ENCODE measurements around the gene MOK.
A peak's percentile ranks its signal among the peaks of the same experiment; 100 is the strongest.
"Not testable (repeated sequence)": the region's sequence is repeated elsewhere in the genome, so short reads cannot be mapped to it uniquely, and the experiment has no call there.

The MOK gene

DNA sequence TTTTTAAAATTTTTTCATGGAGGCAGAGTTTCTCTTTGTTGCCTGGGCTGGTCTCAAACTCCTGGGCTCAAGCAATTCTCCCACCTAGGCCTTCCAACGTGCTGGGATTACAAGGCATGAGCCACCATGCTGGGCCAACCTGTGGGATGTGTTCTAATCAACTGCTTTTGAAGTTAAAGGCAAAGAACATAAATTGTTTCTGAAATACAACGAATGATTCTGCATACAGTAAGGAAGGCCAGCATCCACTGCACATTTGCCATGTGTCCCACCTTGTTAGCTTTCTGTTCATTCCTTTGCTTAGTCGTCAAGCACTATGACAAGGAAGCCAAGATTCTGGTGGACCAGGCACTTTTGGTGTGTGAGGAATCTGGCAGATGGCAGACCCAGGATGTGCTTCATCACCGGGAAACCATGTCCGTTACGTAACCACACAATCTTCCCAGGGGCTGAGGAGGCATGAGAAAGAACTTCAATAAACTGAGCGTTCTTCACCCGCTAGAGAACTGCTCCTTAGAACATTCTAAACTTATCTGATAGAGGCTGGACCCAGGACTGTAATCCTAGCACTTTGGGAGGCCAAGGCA lies 24.5 kb downstream of the MOK start:
- DNase-seq = no peak

DNA sequence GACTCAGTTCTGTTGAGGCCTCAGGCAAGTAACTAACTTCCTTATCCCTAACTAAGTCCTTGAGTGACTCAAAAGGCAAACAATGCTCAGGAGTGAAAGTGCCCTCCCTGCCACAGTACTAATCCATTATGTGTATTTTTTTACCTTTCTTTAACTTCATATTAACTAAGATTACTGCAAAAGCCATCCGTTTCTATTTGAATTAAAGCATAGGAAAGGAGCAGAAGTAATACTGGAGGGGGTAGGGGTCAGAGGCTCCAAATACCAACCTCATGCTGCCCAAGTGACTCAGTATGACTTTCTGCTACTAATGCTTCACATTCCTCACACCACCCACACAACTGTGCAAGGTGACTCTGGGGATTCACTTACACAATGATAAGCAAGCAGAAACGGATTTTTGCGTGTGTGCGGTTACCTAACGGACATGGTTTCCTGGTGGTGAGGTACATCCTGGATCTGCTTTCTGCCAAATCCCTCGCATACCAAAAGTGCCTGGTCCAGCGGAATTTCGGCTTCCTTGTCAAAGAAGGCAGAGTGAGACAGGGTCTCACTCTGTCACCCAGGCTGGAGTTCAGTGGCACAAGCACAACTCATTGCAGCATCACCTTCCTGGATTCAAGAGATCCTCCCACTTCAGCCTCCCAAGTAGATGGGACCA lies 25.1 kb downstream of the MOK start:
- no peak for DNase-seq

DNA sequence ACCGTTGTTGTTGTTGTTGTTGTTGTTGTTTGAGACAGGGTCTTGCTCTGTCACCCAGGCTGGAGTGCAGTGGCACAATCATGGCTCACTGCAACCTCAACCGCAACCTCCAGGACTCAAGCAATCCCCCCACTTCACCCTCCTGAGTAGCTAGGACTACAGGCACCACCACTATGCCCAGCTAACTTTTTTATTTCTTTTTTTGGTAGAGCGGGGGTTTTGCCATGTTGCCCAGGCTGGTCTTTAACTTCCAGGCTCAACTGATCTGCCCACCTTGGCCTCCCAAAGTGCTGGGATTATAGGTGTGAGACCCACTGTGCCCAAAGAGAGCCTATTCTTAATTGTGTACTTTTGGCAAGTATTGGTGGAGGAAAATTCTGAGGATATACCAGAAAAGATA lies 25.7 kb downstream of the MOK start:
- no peak for DNase-seq

DNA sequence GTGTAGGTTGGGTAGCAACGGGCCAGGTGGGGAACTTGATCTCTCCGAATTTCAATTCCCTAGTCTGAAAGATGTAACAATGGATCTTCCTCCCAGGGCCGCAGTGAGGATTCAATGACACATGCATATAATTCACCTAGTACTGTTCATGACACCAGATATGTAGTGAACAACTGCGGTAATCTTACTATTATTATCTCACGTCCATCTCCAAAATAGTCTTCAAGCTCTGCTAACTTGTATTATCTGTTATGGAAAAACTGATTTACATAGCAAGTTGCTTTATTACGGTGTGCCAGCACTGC lies 26.4 kb downstream of the MOK start:
- DNase-seq = no peak

DNA sequence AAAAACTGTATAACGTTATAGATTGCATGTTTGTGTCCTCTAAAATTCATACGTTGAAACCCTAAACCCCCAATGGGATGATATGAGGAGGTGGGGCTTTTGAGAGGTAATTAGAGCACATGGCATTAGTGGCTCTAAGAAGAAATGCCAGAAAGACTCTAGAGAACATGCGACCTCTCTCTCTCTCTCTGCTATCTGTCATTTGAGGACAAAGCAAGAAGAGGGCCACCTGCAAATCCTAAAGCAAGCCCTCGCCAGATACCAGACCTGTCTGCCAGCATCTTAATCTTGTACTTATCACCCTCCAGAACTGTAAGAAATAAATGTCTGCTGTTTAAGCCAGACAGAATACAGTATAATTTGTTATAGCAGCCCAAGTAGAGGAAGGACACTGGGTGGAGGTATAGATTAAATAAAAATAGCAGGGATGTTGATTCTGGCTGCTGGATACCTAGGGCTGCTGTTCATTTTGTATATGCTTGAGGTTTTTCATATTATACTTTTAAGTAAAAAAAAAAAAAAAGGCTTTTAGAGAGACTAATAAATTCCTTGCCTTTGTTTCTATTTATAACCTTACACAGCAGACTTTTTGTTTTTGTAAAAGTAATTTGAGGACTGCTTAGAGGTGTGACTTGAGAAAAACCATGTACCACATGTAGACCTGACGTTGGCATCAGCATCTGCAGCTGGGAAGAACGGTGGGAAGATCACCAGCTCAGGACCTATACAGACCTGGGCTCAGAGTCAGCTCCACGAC lies 26.9 kb downstream of the MOK start:
- DNase-seq = no peak

DNA sequence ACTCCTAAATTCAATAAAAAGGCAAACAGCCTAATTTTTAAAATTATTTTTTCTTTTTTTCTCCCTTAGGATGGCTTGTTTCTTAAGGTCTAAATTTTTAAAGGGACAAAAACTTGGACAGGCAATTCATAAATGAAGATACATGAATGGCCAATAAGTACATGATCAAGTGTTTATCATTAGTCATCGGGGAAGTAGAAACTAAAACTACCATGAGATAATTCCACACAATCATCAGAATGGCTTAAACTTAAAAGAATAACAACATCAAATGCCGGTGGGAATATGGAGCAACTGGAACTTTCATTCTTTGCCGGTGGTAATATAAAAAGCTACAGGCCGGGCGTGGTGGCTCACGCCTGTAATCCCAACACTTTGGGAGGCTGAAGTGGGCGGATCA lies 29.1 kb downstream of the MOK start:
- DNase-seq = no peak

DNA sequence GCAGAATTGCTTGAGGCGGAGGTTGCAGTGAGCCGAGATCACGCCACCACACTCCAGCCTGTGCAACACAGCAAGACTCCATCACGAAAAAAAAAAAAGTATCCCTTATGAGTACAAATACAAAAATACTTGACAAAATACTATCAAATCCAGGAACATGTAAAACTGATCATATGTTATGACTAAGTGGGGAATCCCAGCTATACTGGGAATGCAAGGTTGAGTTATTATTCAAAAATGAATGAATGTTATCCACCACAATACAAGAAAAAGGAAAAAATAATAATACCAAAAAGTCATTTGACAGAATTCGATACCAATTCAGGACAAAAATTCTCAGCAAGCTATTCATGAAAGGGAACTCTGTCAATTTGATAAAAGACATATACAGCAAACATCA lies 32.6 kb downstream of the MOK start:
- DNase-seq = no peak

DNA sequence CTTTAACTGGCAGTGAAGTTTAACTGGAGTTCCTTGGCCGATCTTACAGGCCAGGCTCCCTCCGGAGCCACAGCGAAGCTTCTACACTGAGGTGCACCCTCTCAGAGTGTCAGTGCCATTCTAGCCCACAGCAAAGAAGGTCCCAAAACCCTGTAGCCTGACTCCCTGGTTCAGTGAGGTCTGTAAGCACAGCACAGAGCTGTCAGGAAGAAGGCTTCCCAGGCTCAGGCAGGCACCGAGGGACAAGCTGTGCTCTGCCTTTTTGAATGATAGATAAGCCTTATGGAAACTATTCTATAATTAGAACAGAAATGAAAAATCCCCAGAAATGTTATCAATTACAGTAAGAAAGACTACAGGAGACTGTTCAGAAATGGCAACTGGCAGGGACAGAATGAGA lies 40.2 kb downstream of the MOK start:
- DNase-seq = no peak

DNA sequence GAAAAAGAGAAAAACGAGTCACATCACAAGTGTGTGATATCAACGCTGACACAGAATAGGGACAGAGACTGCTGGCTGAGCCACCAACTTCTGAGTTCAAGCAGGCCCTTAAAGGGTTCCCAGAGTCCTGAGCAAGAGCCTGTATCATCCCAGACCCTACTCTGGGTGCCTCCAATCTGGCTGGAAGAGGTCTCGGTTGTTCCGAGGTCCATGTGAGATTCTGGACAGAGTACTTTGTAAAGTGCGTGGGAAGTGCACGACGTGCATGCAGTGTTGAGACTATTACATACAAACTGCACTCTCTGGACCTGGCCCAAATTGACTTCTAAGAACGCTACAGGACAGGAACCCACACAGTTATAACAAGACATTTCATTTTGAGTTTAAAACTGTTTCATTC lies 40.6 kb downstream of the MOK start:
- DNase-seq = no peak

DNA sequence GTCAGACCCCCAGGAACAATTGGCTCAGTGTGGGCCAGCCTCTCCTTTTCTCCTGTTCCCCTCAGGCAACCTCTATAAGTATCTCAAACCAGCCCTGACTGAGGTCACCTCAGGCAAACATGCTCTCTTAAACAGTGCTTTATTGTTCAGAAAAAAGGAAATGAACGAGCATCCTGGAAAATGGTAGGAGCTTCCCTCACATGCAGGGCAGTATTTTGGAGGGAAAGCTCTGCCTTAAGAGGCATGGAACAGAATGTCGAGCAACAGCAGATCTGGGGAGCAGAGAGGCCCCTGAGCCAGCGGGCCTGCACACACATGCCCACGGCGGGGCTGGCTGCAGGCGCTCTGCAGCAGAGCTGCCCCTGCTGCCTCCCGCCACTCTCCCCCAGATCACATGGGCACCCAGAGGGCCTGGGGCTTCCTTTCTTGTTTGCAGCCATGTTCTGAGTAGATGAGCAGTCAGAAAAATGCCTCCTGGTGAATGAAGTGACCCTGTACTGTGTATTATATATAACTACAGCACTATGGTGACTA lies 42.0 kb downstream of the MOK start:
- DNase-seq = peak; percentile 85 to 86

DNA sequence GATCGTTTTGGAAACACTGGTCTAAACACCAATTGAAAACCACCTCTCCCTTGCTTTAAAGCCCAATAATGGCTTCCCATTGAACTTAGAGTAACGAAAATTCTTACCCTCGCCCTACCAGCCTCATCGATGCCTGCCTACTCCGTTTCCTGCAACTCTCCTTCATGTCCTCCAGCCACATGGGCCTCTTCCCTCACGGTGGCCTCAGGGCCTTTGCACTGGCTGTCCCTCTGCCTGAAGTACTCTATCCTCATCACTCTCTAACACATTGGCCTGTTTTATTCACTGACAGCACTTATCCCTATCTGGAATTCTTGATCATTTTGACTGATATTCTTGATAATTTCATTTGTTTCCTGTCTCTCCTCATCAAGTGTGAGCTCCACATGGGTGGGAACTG lies 46.8 kb downstream of the MOK start:
- no peak for DNase-seq

DNA sequence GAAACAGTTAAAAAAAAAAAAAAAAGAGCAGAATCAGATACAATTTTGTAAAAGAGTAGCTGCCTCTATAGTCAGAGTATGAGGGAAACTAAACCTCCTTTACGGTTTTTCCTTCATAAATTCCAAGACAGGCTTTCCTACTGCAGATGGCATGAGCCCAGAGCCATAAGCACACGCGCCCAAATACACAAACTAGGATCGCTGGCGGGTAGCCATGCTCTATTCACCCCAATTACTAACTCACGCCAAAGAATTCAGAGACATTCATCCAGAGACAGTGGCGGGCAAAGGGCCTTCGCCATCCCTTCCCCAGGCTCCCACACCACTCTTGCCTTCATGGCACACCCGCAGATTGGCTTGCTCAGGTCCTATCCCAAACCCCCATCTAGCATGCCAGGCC lies 48.2 kb downstream of the MOK start:
- DNase-seq = no peak

DNA sequence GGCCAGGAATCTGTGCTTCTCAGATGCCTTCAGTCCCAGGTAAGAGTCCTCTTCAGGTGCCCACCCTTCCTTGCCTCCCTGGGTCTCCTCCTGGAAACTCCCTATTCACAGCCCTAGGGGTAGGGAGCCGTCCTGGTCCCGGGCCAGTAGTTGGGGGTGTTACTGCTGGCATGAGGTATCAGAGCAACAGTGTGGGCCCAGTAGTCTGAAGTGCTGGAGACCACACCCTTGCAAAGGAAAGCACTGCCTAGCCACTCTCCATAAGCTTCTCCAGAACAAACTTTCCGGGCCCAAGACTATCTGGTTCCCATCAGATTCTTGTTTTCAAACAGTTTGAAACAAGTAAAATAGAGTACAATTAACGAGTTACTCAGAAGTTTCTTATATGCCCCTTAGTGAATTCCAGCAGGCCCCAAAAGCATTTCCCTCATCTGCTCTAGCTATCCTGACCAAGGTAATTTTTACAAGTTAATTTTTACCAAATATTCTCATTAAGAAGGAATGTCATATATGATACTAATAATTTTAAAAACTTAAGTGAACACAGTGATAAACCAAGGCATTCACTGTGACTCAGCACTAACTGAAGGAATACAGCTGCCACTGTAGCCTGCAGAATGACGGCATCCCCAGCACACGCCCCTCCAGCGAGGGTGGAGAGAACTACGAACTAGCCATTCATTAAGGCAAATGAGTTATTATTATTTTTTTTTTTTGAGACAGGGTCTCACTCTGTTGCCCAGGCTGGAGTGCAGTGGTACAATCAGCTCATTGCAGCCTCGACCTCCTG lies 49.4 kb downstream of the MOK start:
- DNase-seq = no peak

DNA sequence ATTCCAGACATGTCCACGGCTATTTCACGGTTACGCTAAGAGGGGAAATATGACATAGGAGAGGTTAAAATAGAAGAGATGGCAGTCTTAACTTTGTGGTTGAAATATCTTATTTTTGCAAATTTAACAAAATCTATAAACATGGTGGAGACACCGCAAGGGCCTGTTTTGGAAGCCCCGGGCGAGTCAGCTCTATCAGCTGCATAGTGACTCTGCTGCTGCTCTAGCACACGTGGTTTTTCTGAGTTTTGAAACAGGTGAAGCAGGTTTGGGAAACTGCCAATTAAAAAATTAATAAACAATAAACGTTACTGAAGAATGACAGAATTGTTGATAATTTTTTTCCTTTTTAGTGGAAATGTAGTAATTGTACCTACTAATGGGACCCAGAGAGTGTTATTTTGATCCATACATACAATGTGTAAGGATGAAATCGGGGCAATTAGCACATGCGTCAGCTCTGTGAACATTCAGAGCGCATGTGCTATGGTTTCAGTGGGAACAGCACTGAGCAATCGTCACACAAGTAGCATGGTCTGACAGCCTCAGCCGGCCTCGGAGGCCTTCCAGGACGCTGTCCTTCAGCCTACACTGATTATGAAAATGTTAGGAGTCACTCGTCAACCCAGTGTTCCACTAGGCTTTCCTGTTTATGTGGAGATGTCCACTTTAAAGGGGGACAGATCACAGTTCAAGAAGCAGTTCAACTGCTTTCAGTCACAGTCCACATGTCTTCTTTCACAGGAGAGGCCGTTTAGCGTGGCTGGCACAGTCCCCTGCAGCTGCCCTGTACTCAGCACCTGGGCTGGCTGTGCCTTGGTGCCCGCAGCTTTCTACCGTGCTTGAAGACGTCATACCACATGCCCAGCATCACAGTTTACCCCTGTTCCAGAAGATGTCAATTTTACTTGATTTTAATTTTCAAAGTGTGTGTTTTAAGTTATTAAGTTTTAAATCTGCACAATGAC lies 51.8 kb downstream of the MOK start:
- no peak for DNase-seq

DNA sequence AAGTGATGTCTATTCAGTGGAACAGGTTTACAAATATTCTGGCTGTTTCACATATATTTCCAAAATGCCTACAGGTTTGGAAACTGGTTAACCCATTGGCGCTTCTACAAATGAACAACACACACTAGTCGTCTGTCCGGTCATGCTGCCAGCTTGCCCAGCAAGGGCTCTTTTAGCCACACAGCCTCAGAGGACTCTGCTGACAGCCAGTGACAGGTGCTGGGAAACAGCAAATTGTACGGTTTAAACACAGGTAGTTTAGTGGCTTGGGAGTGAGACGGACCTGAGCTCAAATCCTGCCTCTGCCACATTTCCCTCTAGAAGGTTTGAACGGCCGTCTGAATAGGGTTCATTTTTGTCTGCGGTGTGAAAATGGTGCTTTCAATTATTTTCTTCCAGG lies 53.8 kb downstream of the MOK start:
- no peak for DNase-seq

DNA sequence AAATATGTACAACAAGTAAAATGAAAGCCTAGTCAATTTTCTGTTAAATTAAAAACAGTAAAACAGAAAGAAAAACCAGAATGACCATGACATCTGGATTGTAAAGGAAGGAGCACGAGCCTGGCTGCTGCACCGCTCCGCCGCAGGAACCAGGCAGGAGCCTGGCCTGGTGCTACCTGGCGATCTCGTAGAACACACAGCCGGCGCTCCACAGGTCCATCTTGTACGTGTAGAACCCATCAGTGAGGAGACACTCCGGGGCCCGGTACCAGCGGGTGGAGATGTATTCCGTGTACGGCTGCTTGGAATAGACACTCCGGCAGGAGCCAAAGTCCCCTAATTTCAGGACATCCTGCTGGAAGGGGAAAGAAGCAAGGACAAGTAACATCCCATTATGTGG lies 54.3 kb downstream of the MOK start:
- no peak for DNase-seq

DNA sequence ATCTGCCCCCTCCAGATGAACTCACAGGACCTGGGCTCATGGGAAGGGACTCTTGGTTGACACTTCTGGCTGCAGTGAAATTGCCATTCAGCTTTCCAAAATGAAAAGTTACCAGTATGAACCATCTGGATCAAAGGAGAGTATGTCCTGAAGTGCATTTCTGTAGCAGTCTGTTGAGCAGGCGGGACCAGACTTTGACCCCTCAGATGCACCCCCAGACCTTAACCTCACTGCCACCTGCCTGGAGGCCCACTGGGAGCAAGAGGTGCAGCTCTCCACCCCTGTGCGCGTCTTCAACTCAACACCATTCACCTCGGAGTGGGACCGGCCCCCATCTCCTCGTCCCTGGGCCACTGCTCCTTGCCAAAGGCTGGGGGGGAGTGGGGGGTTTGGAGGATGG lies 55.0 kb downstream of the MOK start:
- DNase-seq = no peak

DNA sequence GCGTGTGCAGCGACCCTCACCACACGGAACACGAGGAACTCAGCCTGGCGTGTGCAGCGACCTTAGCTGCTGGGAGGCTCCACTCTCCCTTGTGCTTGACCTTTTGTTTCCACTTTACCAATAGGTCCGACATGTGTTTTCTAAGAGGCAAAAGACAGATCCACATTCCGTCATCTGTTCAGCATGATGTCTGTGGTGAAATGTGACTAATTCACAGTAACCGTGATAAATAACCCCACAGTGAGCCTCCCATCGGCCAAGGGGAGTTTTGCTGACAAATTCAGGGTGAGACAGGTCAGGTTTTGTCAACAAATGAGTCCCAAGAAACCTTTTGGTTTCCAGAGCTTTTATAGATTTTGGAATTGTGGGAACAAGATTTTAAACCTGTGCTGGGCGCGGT lies 55.9 kb downstream of the MOK start:
- DNase-seq = no peak

DNA sequence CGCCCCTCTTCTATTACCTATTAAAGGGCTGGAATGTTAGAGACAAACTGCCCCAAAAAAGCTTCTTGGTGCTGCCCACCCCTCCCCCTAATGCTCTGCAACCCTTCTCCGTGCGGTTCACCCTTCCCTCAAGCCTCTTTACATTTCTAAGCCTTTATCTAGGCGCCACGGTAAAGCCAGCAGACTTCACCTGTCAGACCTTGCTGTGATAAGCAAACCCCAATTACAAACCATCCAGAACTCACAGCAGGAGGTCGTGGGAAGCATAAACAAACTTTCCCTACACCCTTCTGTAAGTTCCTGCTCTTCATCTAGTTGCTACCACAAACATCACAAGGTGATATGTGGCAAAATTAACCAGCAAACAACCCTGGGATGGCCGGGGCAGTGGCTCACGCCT lies 56.8 kb downstream of the MOK start:
- DNase-seq = no peak

DNA sequence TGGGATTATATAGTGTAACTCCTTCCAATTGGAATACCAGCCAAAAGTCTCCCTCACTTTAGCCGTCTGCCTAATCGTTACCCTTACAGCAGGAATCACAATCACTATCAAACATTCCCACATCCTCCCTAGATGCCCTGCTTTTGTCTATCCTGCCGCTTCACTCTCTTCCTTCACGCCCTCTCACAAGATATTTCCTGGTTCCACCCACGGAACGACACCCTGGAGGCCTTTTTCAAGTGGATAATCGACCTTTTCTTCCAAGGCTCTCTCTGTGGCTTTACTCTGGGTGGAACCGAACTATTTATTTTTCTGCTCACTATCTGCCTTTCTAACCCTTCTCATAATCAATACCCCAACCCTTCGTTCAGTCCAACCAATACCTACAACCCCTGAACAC lies 58.9 kb downstream of the MOK start:
- no peak for DNase-seq

DNA sequence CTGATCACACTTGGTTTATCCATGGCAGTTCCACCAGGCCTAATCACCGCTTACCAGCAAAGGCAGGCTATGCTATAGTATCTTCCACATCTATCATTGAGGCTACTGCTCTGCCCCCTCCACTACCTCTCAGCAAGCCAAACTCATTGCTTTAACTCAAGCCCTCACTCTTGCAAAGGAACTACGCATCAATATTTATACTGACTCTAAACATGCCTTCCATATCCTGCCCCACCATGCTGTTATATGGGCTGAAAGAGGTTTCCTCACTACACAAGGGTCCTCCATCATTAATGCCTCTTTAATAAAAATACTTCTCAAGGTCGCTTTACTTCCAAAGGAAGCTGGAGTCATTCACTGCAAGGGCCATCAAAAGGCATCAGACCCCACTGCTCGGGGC lies 61.2 kb downstream of the MOK start:
- DNase-seq = not testable (repeated sequence)

DNA sequence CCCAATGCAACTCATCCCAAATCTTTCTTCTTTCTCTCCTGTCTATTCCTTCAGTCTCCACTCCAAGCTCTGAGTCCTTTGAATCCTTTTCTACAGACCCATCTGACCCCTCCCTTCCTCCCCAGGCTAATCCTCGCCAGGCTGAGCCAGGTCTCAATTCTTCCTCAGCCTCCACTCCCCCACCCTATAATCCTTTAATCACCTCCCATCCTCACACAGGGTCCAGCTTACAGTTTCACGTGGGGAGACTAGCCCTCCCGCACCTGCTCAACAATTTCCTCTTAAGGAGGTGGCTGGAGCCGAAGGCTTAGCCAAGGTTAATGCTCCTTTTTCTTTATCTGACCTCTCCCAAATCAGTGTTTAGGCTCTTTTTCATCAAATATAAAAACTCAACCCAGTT lies 63.8 kb downstream of the MOK start:
- DNase-seq = no peak

Measured in NCI-H526 (cell line).